Spleen (tissue), 7 donors: Measurements from ENCODE around the gene WDR6.

Experiments
- POLR2A ChIP-seq, 3 donors: fragments of 450-650 bp; IDR thresholded peaks; one replicate each; pipeline ENCODE4 v1.5.1; 2017; ENCODE audit warnings: antibody characterized with exemption in 3 of 3, mild to moderate bottlenecking in 1 of 3
- POLR2AphosphoS5 ChIP-seq, 3 donors: sonication (generic); formaldehyde crosslinking; IDR thresholded peaks; one replicate each; pipeline ENCODE4 v1.5.1; 2017; ENCODE audit warnings: antibody characterized with exemption in 3 of 3
- TF ChIP-seq, protein P1 (sequence below), 11 experiments: fragments of 200-600 bp in 7 of 11; fragments of 450-650 bp in 4 of 11; sonication (generic) in 4 of 11; IDR thresholded peaks in 8 of 11; conservative IDR thresholded peaks in 3 of 11; 1 replicate in 7 of 11; 2 replicates in 4 of 11; pipeline versions ENCODE4 v1.4.0 to v1.8.0; 2016 to 2021; ENCODE audit warnings: antibody characterized with exemption in 11 of 11, inconsistent platforms in 4 of 11, mild to moderate bottlenecking in 1 of 11
- donor health status: DM: no; HTN: no; CAD: no; lungs with moderate emphysema.
- donor health status: DM: no; HTN: no; CAD: no.
- donor health status: DM: no; HTN: no; CAD: no.

DNA sequence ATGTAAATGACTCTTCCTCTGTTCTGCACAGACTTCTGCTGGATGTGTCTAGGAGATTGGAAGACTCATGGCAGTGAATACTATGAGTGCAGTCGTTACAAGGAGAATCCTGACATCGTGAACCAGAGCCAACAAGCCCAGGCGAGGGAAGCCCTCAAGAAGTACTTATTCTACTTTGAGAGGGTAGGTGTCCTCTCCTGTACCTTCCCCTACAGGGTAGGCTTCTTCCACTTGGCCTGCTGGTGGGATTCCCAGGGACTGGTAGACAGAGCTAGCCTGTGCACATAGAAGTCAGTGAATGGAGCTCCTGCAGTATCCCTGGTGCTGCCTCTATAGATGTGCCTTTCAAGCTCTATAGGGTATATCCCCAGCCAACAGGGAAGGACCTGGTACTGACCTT, 27.7 kb upstream of the WDR6 start:
- TF ChIP-seq POLR2AphosphoS5 (IDR thresholded peaks at IDR 0.05): no peak
- TF ChIP-seq, protein P1, sequence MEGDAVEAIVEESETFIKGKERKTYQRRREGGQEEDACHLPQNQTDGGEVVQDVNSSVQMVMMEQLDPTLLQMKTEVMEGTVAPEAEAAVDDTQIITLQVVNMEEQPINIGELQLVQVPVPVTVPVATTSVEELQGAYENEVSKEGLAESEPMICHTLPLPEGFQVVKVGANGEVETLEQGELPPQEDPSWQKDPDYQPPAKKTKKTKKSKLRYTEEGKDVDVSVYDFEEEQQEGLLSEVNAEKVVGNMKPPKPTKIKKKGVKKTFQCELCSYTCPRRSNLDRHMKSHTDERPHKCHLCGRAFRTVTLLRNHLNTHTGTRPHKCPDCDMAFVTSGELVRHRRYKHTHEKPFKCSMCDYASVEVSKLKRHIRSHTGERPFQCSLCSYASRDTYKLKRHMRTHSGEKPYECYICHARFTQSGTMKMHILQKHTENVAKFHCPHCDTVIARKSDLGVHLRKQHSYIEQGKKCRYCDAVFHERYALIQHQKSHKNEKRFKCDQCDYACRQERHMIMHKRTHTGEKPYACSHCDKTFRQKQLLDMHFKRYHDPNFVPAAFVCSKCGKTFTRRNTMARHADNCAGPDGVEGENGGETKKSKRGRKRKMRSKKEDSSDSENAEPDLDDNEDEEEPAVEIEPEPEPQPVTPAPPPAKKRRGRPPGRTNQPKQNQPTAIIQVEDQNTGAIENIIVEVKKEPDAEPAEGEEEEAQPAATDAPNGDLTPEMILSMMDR (IDR thresholded peaks at IDR 0.05 in 8 of 11, conservative IDR thresholded peaks at IDR 0.05 in 3 of 11): no peak
- TF ChIP-seq POLR2A (IDR thresholded peaks at IDR 0.05): no peak
